DOHH2 (cell line): Measurements from ENCODE around the gene C20orf173.

ENCODE experiments used
- H3F3A ChIP-seq: fragments of 200-600 bp; sonication (generic), shearing (Covaris generic); 2 replicates; pipeline ENCODE4 v1.6.0; 2016; ENCODE audit warnings: antibody characterized with exemption, mild to moderate bottlenecking; ENCODE audit not compliant: control insufficient read depth, insufficient read depth
- H3K27ac ChIP-seq: fragments of 200-600 bp; sonication (generic); 2 replicates; pipeline ENCODE4 v1.5.1; 2014; ENCODE audit warnings: low read depth, mild to moderate bottlenecking, low read length, moderate library complexity
- H3K27me3 ChIP-seq: fragments of 200-600 bp; sonication (generic); 2 replicates; pipeline ENCODE4 v1.6.1; 2014; ENCODE audit warnings: mild to moderate bottlenecking, low read length, mixed read lengths; ENCODE audit not compliant: control insufficient read depth
- H3K36me3 ChIP-seq: fragments of 200-600 bp; sonication (generic); 2 replicates; pipeline ENCODE4 v1.6.1; 2014; ENCODE audit warnings: mild to moderate bottlenecking, low read length, moderate library complexity, mixed read lengths; ENCODE audit not compliant: control insufficient read depth
- H3K4me1 ChIP-seq: fragments of 200-600 bp; sonication (generic); 2 replicates; pipeline ENCODE4 v1.6.1; 2014; ENCODE audit warnings: mild to moderate bottlenecking, low read length, mixed read lengths; ENCODE audit not compliant: control insufficient read depth
- H3K4me2 ChIP-seq: fragments of 200-600 bp; sonication (generic); 2 replicates; pipeline ENCODE4 v1.6.0; 2014; ENCODE audit warnings: mild to moderate bottlenecking, low read length, moderate library complexity
- H3K4me3 ChIP-seq: fragments of 200-600 bp; sonication (generic); 2 replicates; pipeline ENCODE4 v1.5.1; 2014; ENCODE audit warnings: mild to moderate bottlenecking, low read length, mixed read lengths
- H3K79me2 ChIP-seq: fragments of 200-600 bp; sonication (generic); 2 replicates; pipeline ENCODE4 v1.6.1; 2014; ENCODE audit warnings: mild to moderate bottlenecking, low read length, mixed read lengths; ENCODE audit not compliant: control insufficient read depth
- H3K9me2 ChIP-seq: fragments of 200-600 bp; sonication (generic); replicated peaks from 2 replicates; pipeline ENCODE4 v1.6.1; 2014; ENCODE audit warnings: mild to moderate bottlenecking, low read length, mixed read lengths; ENCODE audit not compliant: control insufficient read depth
- H3K9me3 ChIP-seq: fragments of 200-600 bp; sonication (generic); 2 replicates; pipeline ENCODE4 v1.6.1; 2014; ENCODE audit warnings: antibody characterized with exemption, low read length, mixed read lengths; ENCODE audit not compliant: control insufficient read depth, insufficient read depth
- H4K20me1 ChIP-seq: fragments of 200-600 bp; sonication (generic); 2 replicates; pipeline ENCODE4 v1.6.0; 2014; ENCODE audit warnings: low read depth, mild to moderate bottlenecking, antibody characterized with exemption, low read length, moderate library complexity; ENCODE audit not compliant: control insufficient read depth, insufficient read depth
- EZH2phosphoT487 ChIP-seq: fragments of 200-600 bp; sonication (generic); IDR thresholded peaks from 2 replicates; pipeline ENCODE4 v1.6.1; 2017; ENCODE audit warnings: borderline replicate concordance, mild to moderate bottlenecking, antibody characterized with exemption, low read length, moderate library complexity, mixed read lengths
- TF ChIP-seq, protein P1 (sequence below): fragments of 200-600 bp; sonication (generic); IDR thresholded peaks from one replicate; pipeline ENCODE4 v1.5.1; 2014; ENCODE audit warnings: antibody characterized with exemption, mild to moderate bottlenecking, low read depth, low read length; ENCODE audit not compliant: poor library complexity, severe bottlenecking

The C20orf173 gene

DNA sequence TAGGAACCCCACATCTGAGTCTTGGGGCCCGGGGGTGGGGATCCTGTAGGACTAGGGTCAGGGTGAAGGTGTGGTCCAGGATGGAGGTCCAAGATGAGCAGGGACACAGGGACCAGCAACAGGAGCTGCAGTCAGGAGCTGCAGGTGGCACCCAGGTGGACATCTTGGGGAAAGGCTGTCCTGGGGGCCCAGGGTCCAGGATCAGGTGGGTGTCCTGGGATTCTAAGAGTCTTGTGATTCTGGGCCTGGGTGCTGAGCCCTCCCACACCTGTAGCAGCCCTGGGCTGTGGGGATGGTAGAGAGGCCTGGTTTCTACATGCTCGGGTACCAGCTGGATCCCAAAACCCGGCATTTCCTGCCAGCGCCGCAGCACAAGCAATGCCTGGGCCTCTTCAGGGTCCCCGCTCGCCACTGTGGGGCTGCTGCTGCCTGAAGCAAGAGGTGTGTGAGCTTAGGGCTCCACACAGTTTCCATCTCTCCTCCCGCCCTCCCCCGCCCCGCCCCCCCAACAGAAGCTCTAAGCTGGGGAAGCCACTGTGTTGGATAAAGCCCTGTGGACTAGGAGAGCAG, 33.2 kb upstream of the C20orf173 start:
- Histone ChIP-seq H4K20me1 (no peaks in the 10 kb centered on the region), H3K27ac (no peak overlapping the region), H3K4me2 (no peak overlapping the region), H3K9me2 (no peaks in the 10 kb centered on the region), H3K79me2 (no peaks in the 10 kb centered on the region), H3K9me3 (no peaks in the 10 kb centered on the region), H3F3A (no peaks in the 10 kb centered on the region), H3K4me3 (no peak overlapping the region), H3K36me3 (no peaks in the 10 kb centered on the region), H3K27me3 (peaks cover 2% of the 10 kb centered on the region; the same call in 1 of the 2 replicates), H3K4me1 (peaks cover 8% of the 10 kb centered on the region; the same call in 1 of the 2 replicates)
- TF ChIP-seq EZH2phosphoT487, result no peak
- TF ChIP-seq, protein P1, sequence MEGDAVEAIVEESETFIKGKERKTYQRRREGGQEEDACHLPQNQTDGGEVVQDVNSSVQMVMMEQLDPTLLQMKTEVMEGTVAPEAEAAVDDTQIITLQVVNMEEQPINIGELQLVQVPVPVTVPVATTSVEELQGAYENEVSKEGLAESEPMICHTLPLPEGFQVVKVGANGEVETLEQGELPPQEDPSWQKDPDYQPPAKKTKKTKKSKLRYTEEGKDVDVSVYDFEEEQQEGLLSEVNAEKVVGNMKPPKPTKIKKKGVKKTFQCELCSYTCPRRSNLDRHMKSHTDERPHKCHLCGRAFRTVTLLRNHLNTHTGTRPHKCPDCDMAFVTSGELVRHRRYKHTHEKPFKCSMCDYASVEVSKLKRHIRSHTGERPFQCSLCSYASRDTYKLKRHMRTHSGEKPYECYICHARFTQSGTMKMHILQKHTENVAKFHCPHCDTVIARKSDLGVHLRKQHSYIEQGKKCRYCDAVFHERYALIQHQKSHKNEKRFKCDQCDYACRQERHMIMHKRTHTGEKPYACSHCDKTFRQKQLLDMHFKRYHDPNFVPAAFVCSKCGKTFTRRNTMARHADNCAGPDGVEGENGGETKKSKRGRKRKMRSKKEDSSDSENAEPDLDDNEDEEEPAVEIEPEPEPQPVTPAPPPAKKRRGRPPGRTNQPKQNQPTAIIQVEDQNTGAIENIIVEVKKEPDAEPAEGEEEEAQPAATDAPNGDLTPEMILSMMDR, result no peak

DNA sequence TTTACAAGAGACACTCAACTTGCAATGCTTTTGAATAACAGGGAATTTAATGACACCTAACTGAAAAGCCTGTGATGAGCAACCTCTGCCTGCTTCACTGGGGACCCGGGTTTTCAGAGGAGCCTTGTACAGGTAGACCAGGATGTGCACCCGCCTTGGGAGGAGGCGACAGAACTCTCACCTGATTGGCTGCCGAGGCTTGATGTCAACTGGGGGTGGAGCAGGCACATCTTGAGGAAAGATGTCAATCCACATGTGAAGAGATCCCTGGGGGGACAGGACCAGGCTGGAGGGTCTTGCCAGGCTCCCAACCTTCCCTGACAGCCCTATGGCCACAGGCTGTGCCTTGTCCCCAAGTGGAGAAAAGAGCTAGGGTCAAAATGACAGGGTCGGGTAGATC, 32.2 kb upstream of the C20orf173 start:
- H3F3A ChIP-seq, result no peaks in the 10 kb centered on the region
- no peaks in the 10 kb centered on the region for H3K79me2 ChIP-seq
- no peaks in the 10 kb centered on the region for H3K27me3 ChIP-seq
- peaks cover 8% of the 10 kb centered on the region; the same call in 1 of the 2 replicates for H3K4me1 ChIP-seq
- no peak overlapping the region for H3K4me2 ChIP-seq
- H4K20me1 ChIP-seq, result no peaks in the 10 kb centered on the region
- H3K4me3 ChIP-seq, result no peak overlapping the region
- H3K9me3 ChIP-seq, result no peaks in the 10 kb centered on the region
- H3K9me2 ChIP-seq, result no peaks in the 10 kb centered on the region
- no peak overlapping the region for H3K27ac ChIP-seq
- TF ChIP-seq, protein P1, result peak; percentile 15
- no peak for TF ChIP-seq EZH2phosphoT487
- peaks cover 3% of the 10 kb centered on the region; the same call in 1 of the 2 replicates for H3K36me3 ChIP-seq

DNA sequence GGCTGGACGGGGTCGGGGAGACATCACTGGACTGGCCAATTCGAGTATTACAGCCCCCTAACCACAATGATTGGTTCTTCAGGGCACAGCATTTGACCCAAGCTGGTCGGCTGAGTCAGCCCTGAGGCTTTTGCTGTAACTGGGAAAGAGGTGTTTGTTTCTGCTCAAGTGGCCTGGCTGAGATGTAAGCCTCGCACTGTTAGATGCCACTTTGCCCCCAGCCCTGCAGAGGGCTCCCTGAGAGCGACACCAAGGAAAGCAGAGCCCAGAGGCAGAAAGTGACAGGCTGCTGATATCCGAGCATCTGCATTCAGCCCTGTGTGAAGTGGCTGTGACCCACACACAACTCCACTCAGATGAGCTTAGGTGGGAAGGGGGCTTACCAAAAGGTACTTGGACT, 31.8 kb upstream of the C20orf173 start:
- Histone ChIP-seq H3K9me3 (no peaks in the 10 kb centered on the region), H3F3A (no peaks in the 10 kb centered on the region), H4K20me1 (no peaks in the 10 kb centered on the region), H3K4me3 (no peak overlapping the region), H3K4me2 (no peak overlapping the region), H3K36me3 (peaks cover 7% of the 10 kb centered on the region; the same call in 1 of the 2 replicates), H3K27me3 (no peaks in the 10 kb centered on the region), H3K4me1 (peaks cover 8% of the 10 kb centered on the region; the same call in 1 of the 2 replicates), H3K27ac (no peak overlapping the region), H3K9me2 (no peaks in the 10 kb centered on the region), H3K79me2 (no peaks in the 10 kb centered on the region)
- no peak for TF ChIP-seq EZH2phosphoT487
- TF ChIP-seq, protein P1, result peak; percentile 53
